Measurements from ENCODE around the gene FAM131C.

The FAM131C gene

GRCh38 chr1:16117936-16118335, 44.5 kb upstream of the FAM131C start:
- H3K4me1 ChIP-seq (ENCODE audit: control insufficient read depth, insufficient read depth, low read length), result peaks cover 6% of the 10 kb centered on the region
- TF ChIP-seq GLI2 (tag by site-specific recombination; IDR thresholded peaks at IDR 0.05; ENCODE audit: borderline replicate concordance, low read depth) (no peak), ZSCAN5A (tag by site-specific recombination; IDR thresholded peaks at IDR 0.05) (no peak), KLF1 (tag by site-specific recombination; IDR thresholded peaks at IDR 0.05) (no peak), ZNF677 (tag by site-specific recombination; IDR thresholded peaks at IDR 0.05) (no peak), ZNF416 (tag by site-specific recombination; IDR thresholded peaks at IDR 0.05) (no peak), ZNF549 (tag by site-specific recombination; IDR thresholded peaks at IDR 0.05) (no peak), HOXC10 (CRISPR knock-in tag; IDR thresholded peaks at IDR 0.05) (no peak), ZNF513 (tag by site-specific recombination; IDR thresholded peaks at IDR 0.05) (no peak), PRDM2 (tag by site-specific recombination; IDR thresholded peaks at IDR 0.05; ENCODE audit: borderline replicate concordance) (no peak), ZNF692 (tag by site-specific recombination; IDR thresholded peaks at IDR 0.05) (no peak), YY2 (tag by site-specific recombination; IDR thresholded peaks at IDR 0.05) (no peak), SCRT2 (tag by site-specific recombination; IDR thresholded peaks at IDR 0.05) (no peak), ZNF843 (tag by site-specific recombination; IDR thresholded peaks at IDR 0.05) (no peak), ZNF571 (tag by site-specific recombination; IDR thresholded peaks at IDR 0.05) (no peak)
- TF ChIP-seq, protein P1, sequence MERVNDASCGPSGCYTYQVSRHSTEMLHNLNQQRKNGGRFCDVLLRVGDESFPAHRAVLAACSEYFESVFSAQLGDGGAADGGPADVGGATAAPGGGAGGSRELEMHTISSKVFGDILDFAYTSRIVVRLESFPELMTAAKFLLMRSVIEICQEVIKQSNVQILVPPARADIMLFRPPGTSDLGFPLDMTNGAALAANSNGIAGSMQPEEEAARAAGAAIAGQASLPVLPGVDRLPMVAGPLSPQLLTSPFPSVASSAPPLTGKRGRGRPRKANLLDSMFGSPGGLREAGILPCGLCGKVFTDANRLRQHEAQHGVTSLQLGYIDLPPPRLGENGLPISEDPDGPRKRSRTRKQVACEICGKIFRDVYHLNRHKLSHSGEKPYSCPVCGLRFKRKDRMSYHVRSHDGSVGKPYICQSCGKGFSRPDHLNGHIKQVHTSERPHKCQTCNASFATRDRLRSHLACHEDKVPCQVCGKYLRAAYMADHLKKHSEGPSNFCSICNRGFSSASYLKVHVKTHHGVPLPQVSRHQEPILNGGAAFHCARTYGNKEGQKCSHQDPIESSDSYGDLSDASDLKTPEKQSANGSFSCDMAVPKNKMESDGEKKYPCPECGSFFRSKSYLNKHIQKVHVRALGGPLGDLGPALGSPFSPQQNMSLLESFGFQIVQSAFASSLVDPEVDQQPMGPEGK (tag by site-specific recombination; IDR thresholded peaks at IDR 0.05), result no peak
- TF ChIP-seq, protein P2, sequence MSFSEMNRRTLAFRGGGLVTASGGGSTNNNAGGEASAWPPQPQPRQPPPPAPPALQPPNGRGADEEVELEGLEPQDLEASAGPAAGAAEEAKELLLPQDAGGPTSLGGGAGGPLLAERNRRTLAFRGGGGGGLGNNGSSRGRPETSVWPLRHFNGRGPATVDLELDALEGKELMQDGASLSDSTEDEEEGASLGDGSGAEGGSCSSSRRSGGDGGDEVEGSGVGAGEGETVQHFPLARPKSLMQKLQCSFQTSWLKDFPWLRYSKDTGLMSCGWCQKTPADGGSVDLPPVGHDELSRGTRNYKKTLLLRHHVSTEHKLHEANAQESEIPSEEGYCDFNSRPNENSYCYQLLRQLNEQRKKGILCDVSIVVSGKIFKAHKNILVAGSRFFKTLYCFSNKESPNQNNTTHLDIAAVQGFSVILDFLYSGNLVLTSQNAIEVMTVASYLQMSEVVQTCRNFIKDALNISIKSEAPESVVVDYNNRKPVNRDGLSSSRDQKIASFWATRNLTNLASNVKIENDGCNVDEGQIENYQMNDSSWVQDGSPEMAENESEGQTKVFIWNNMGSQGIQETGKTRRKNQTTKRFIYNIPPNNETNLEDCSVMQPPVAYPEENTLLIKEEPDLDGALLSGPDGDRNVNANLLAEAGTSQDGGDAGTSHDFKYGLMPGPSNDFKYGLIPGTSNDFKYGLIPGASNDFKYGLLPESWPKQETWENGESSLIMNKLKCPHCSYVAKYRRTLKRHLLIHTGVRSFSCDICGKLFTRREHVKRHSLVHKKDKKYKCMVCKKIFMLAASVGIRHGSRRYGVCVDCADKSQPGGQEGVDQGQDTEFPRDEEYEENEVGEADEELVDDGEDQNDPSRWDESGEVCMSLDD (tag by site-specific recombination; IDR thresholded peaks at IDR 0.05), result no peak
- H3K36me3 ChIP-seq (ENCODE audit: control insufficient read depth in 2 of 2, insufficient read depth in 1 of 2, low read length in 2 of 2), result no peaks in the 10 kb centered on the region
- CTCF ChIA-PET, result interaction anchor here (0.5 to 6.7 kb wide), 8 partner anchors 8 to 140 kb away, joined by 3 to 34 read pairs (median 3); no protein-coding TSS in a partner anchor
- H3K4me3 ChIP-seq (ENCODE audit: low read depth, low read length), result no peak overlapping the region
- no peak overlapping the region for H3K27ac ChIP-seq (ENCODE audit: extremely low read depth, low read depth, low read length)
- H3K9me3 ChIP-seq (ENCODE audit: control insufficient read depth, insufficient read depth, low read depth, low read length), result no peaks in the 10 kb centered on the region
- POLR2A ChIA-PET, result interaction anchor here (0.7 kb wide), 1 partner anchor 88 kb away, joined by 4 read pairs; no protein-coding TSS in a partner anchor
